GM19395 (cell line): ENCODE data around the gene GLB1L2.

Experiments
- ATAC-seq: cut with Tn5 transposase; IDR thresholded peaks from one replicate; pipeline ENCODE4 v1.9.1; 2021; ENCODE audit warnings: mild to moderate bottlenecking, moderate library complexity; ENCODE audit not compliant: unreplicated experiment

GLB1L2 gene

GRCh38 chr11:134401825-134402809 lies 70.3 kb downstream of the GLB1L2 start:
- ATAC-seq = no peak

- ATAC-seq = no peak
Observed at GRCh38 chr11:134402910-134403309, 71.1 kb downstream of the GLB1L2 start.

GRCh38 chr11:134404575-134405341 lies 73.0 kb downstream of the GLB1L2 start:
- no peak for ATAC-seq

- ATAC-seq = no peak
Observed at GRCh38 chr11:134405436-134405835, 73.6 kb downstream of the GLB1L2 start.

GRCh38 chr11:134405841-134406240 lies 74.1 kb downstream of the GLB1L2 start:
- no peak for ATAC-seq

GRCh38 chr11:134406264-134407185 lies 74.7 kb downstream of the GLB1L2 start:
- ATAC-seq = no peak

- ATAC-seq = no peak
Observed at GRCh38 chr11:134407321-134407828, 75.6 kb downstream of the GLB1L2 start.

- ATAC-seq = no peak
Observed at GRCh38 chr11:134407923-134408322, 76.1 kb downstream of the GLB1L2 start.

GRCh38 chr11:134409552-134410429 lies 78.0 kb downstream of the GLB1L2 start:
- no peak for ATAC-seq

GRCh38 chr11:134410766-134411165 lies 79.0 kb downstream of the GLB1L2 start:
- no peak for ATAC-seq

- ATAC-seq = no peak
Observed at GRCh38 chr11:134412203-134413042, 80.6 kb downstream of the GLB1L2 start, which contains the start of gene B3GAT1. Gene B3GAT1, minus strand, starts transcription at chr11:134412242. Its CDS starts 24,583 bp downstream, at chr11:134387659.

GRCh38 chr11:134413043-134413825 lies 81.4 kb downstream of the GLB1L2 start:
- ATAC-seq = no peak

GRCh38 chr11:134413826-134414731 lies 82.3 kb downstream of the GLB1L2 start:
- no peak for ATAC-seq

GRCh38 chr11:134414766-134415765 lies 83.3 kb downstream of the GLB1L2 start:
- ATAC-seq = no peak

GRCh38 chr11:134416726-134417125 lies 84.9 kb downstream of the GLB1L2 start:
- ATAC-seq = no peak
